Activated CD8-positive, alpha-beta T cell treated with anti-CD3 and anti-CD28 coated beads for 36 hours (primary cell): ENCODE data around the gene TENT5C. TPM values are rescaled to one million over a fixed set of nuclear protein-coding genes. Genes with fewer than 3 reads are reported as not detected.

Source experiments
- ATAC-seq: fragments of 200-7000 bp; cut with Tn5 transposase; one replicate; pipeline ENCODE4 v1.10.0; 2021; ENCODE audit warnings: mild to moderate bottlenecking, moderate library complexity
- CTCF ChIA-PET: fragments of 350-600 bp; sonication (Branson Sonifier 250); formaldehyde crosslinking; loops from one replicate; lab custom pipeline; 2021; ENCODE audit warnings: antibody characterized with exemption; lab: Charles Lee
- POLR2A ChIA-PET: fragments of 350-600 bp; sonication (Branson Sonifier 250); formaldehyde crosslinking; loops from one replicate; lab custom pipeline; 2021; ENCODE audit warnings: antibody characterized with exemption; lab: Charles Lee
- DNase-seq: peaks from one replicate; pipeline ENCODE4 v3.0.0-alpha.2; 2020
- H3K27ac Mint-ChIP-seq: one replicate; pipeline ENCODE4 v1.8.0; 2021; ENCODE audit warnings: mild to moderate bottlenecking, mixed read lengths
- H3K27me3 Mint-ChIP-seq: one replicate; pipeline ENCODE4 v1.8.0; 2021; ENCODE audit warnings: mixed read lengths
- H3K36me3 Mint-ChIP-seq: one replicate; pipeline ENCODE4 v1.8.0; 2021; ENCODE audit warnings: low read depth, mixed read lengths
- H3K4me1 Mint-ChIP-seq: one replicate; pipeline ENCODE4 v1.8.0; 2021; ENCODE audit warnings: low read depth, mixed read lengths
- H3K4me3 Mint-ChIP-seq: one replicate; pipeline ENCODE4 v1.8.0; 2021; ENCODE audit warnings: mild to moderate bottlenecking, moderate library complexity, mixed read lengths
- H3K9me3 Mint-ChIP-seq: one replicate; pipeline ENCODE4 v1.8.0; 2021; ENCODE audit warnings: mixed read lengths
- intact Hi-C: fragments of 100-400 bp; cut with micrococcal nuclease; formaldehyde crosslinking; loops from one replicate; pipeline ENCODE4 v1.10.0; 2022
- total RNA-seq, 2 experiments: library from RNA; stranded (reverse); gene quantifications; one replicate each; pipeline ENCODE4 v1.2.3, GENCODE V29; 2021
- TF ChIP-seq, protein P1 (sequence below): fragments of 200-600 bp; IDR thresholded peaks from one replicate; pipeline ENCODE4 v1.8.0; 2022; ENCODE audit warnings: antibody characterized with exemption, mild to moderate bottlenecking

Gene TENT5C
- total RNA-seq, 2 experiments from 2014 or later, result 13.1 to 13.6 TPM

GRCh38 chr1:117563492-117563875 lies 42.4 kb upstream of the TENT5C start:
- POLR2A ChIA-PET, result interaction anchor here (0.6 kb wide), 1 partner anchor 190 kb away, joined by 3 read pairs; no protein-coding TSS in a partner anchor

GRCh38 chr1:117564227-117565075 lies 41.4 kb upstream of the TENT5C start:
- no peak for ATAC-seq
- H3K36me3 Mint-ChIP-seq, result peaks cover under 1% of the 10 kb centered on the region
- intact Hi-C loops, result no loop called here
- H3K27me3 Mint-ChIP-seq, result no peaks in the 10 kb centered on the region
- CTCF ChIA-PET, result interaction anchor here (1.5 kb wide), 1 partner anchor 190 kb away, joined by 6 read pairs; no protein-coding TSS in a partner anchor
- POLR2A ChIA-PET, result interaction anchor here (0.6 kb wide), 1 partner anchor 189 kb away, joined by 3 read pairs; no protein-coding TSS in a partner anchor
- TF ChIP-seq, protein P1, sequence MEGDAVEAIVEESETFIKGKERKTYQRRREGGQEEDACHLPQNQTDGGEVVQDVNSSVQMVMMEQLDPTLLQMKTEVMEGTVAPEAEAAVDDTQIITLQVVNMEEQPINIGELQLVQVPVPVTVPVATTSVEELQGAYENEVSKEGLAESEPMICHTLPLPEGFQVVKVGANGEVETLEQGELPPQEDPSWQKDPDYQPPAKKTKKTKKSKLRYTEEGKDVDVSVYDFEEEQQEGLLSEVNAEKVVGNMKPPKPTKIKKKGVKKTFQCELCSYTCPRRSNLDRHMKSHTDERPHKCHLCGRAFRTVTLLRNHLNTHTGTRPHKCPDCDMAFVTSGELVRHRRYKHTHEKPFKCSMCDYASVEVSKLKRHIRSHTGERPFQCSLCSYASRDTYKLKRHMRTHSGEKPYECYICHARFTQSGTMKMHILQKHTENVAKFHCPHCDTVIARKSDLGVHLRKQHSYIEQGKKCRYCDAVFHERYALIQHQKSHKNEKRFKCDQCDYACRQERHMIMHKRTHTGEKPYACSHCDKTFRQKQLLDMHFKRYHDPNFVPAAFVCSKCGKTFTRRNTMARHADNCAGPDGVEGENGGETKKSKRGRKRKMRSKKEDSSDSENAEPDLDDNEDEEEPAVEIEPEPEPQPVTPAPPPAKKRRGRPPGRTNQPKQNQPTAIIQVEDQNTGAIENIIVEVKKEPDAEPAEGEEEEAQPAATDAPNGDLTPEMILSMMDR, result no peak
- no peak overlapping the region for H3K4me3 Mint-ChIP-seq
- no peaks in the 10 kb centered on the region for H3K4me1 Mint-ChIP-seq
- no peak overlapping the region for H3K27ac Mint-ChIP-seq
- peaks cover under 1% of the 10 kb centered on the region for H3K9me3 Mint-ChIP-seq
- no peak for DNase-seq

More at GRCh38 chr1:117563492-117563875, 42.4 kb upstream of the TENT5C start:
- H3K27ac Mint-ChIP-seq, result no peak overlapping the region
- intact Hi-C loops, result no loop called here
- DNase-seq, result no peak
- no peak overlapping the region for H3K4me3 Mint-ChIP-seq
- no peaks in the 10 kb centered on the region for H3K27me3 Mint-ChIP-seq
- peaks cover 4% of the 10 kb centered on the region for H3K9me3 Mint-ChIP-seq
- CTCF ChIA-PET, result interaction anchor here (1.4 to 1.9 kb wide), 3 partner anchors 8 to 191 kb away, joined by 4 to 6 read pairs (median 5); no protein-coding TSS in a partner anchor
- no peak for ATAC-seq
- H3K4me1 Mint-ChIP-seq, result no peaks in the 10 kb centered on the region
- TF ChIP-seq, protein P1, result no peak
- H3K36me3 Mint-ChIP-seq, result peaks cover 3% of the 10 kb centered on the region

- TF ChIP-seq, protein P1, result no peak
- ATAC-seq, result no peak
- no peaks in the 10 kb centered on the region for H3K4me1 Mint-ChIP-seq
- ChIA-PET POLR2A (interaction anchor here (0.6 kb wide), 1 partner anchor 10 kb away, joined by 3 read pairs; no protein-coding TSS in a partner anchor), CTCF (interaction anchor here (0.9 kb wide), 1 partner anchor 111 kb away, joined by 3 read pairs; no protein-coding TSS in a partner anchor)
- H3K27me3 Mint-ChIP-seq, result no peaks in the 10 kb centered on the region
- intact Hi-C loops, result no loop called here
- no peaks in the 10 kb centered on the region for H3K9me3 Mint-ChIP-seq
- no peaks in the 10 kb centered on the region for H3K36me3 Mint-ChIP-seq
- DNase-seq, result no peak
- H3K27ac Mint-ChIP-seq, result no peak overlapping the region
- no peak overlapping the region for H3K4me3 Mint-ChIP-seq
Measured at GRCh38 chr1:117565076-117565556, 40.7 kb upstream of the TENT5C start.

DNA sequence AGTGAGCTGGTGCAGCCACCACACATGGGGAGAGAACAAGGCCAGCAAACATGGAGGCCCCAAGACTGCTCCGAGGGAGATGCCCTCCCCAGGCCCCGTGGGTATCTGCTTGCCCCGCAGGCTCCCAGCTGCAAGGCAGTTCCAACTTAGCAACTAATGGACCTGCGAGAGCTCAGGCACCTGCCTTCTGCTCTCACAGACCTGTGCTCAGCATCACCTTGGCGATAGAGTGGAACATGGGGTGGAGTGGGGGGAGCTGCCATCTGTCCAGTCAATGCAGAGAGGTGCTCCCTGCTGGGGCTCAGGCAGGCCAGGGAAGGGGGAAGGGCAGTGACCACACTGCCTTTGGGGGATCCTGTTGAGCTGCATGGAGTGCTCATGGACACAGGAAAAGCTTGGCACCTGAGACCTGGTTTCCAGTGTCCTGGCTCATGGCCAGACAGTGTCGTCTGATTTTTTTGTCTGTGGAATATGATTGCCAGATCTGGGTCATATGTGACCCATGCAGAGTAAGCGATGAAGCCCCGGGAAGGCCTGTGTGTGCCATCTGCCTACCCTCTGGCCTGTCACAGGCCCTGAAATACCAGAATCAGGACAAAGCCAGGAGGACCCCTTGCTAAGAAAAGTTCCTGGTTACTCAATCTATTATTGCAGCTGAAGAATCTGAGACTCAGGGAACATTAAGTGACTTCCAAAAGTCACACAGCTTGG lies 39.9 kb upstream of the TENT5C start:
- CTCF ChIA-PET, result interaction anchor here (0.9 to 1.8 kb wide), 2 partner anchors 110 to 188 kb away, joined by 3 to 5 read pairs; no protein-coding TSS in a partner anchor
- no peaks in the 10 kb centered on the region for H3K36me3 Mint-ChIP-seq
- H3K27me3 Mint-ChIP-seq, result no peaks in the 10 kb centered on the region
- DNase-seq (no peak), ATAC-seq (no peak)
- intact Hi-C loops, result no loop called here
- H3K4me3 Mint-ChIP-seq, result no peak overlapping the region
- no peaks in the 10 kb centered on the region for H3K4me1 Mint-ChIP-seq
- H3K9me3 Mint-ChIP-seq, result no peaks in the 10 kb centered on the region
- no peak overlapping the region for H3K27ac Mint-ChIP-seq
- POLR2A ChIA-PET, result interaction anchor here (0.6 kb wide), 1 partner anchor 9 kb away, joined by 3 read pairs; no protein-coding TSS in a partner anchor
- TF ChIP-seq, protein P1, result no peak
